GM18517 (cell line): ENCODE measurements around the gene CS.
"Not testable (repeated sequence)": the region's sequence is repeated elsewhere in the genome, so short reads cannot be mapped to it uniquely, and the experiment has no call there.

Source experiments
- ATAC-seq: cut with Tn5 transposase; IDR thresholded peaks from one replicate; pipeline ENCODE4 v1.9.1; 2021; ENCODE audit warnings: mild to moderate bottlenecking, moderate library complexity; ENCODE audit not compliant: unreplicated experiment

Gene CS

GRCh38 chr12:56321610-56322009 is 21.5 kb upstream of the CS start:
- not testable (repeated sequence) for ATAC-seq

- ATAC-seq = no peak
These were observed 20.9 kb upstream of the CS start for GRCh38 chr12:56321027-56321426.

GRCh38 chr12:56317675-56318074 is 17.5 kb upstream of the CS start:
- no peak for ATAC-seq

- peak; percentile 94 for ATAC-seq
These were observed 15.7 kb upstream of the CS start, which contains the start of gene CNPY2 for GRCh38 chr12:56315622-56316473. CNPY2 (minus strand) TSS chr12:56315988; CDS start chr12:56315217, 771 bp downstream.

- no peak for ATAC-seq
These were observed 15.1 kb upstream of the CS start for GRCh38 chr12:56315249-56315621.

- no peak for ATAC-seq
These were observed 10.9 kb upstream of the CS start for GRCh38 chr12:56311003-56311402.

GRCh38 chr12:56308714-56309113 is 8.6 kb upstream of the CS start:
- ATAC-seq = no peak

- no peak for ATAC-seq
These were observed 7.3 kb upstream of the CS start for GRCh38 chr12:56307221-56307965.

- ATAC-seq = no peak
These were observed 4.9 kb upstream of the CS start for GRCh38 chr12:56304872-56305590.

GRCh38 chr12:56304276-56304675 is 4.1 kb upstream of the CS start:
- ATAC-seq = no peak

GRCh38 chr12:56300644-56301464 is 724 bp upstream of the CS start:
- no peak for ATAC-seq

GRCh38 chr12:56299308-56299852 is 750 bp downstream of the CS start:
- peak; percentile 5 for ATAC-seq

- ATAC-seq = no peak
These were observed 1.3 kb downstream of the CS start for GRCh38 chr12:56298828-56299227.

- no peak for ATAC-seq
These were observed 2.7 kb downstream of the CS start for GRCh38 chr12:56297400-56297799.

- no peak for ATAC-seq
These were observed 3.8 kb downstream of the CS start for GRCh38 chr12:56296295-56296694.

- ATAC-seq = no peak
These were observed 6.3 kb downstream of the CS start for GRCh38 chr12:56293795-56294194.

GRCh38 chr12:56288705-56289387 is 11.3 kb downstream of the CS start:
- ATAC-seq = no peak

GRCh38 chr12:56286044-56286830 is 13.9 kb downstream of the CS start:
- no peak for ATAC-seq

- not testable (repeated sequence) for ATAC-seq
These were observed 15.9 kb downstream of the CS start for GRCh38 chr12:56284263-56284662.
